Stimulated activated CD4-positive, alpha-beta T cell treated with anti-CD3 and anti-CD28 coated beads, Interleukin-1b, Interleukin-23, amount 100 ng/mL, for 24 hours (primary cell): ENCODE results near the gene MARCHF10.

ENCODE experiments used
- DNase-seq, 4 experiments: peaks; one replicate each; pipeline ENCODE4 v3.0.0-alpha.2; 2020; ENCODE audit warnings: low read depth in 4 of 4, low spot score in 1 of 4

MARCHF10 gene

GRCh38 chr17:62681061-62681938 is 126.8 kb downstream of the MARCHF10 start:
- no peak for DNase-seq

- no peak for DNase-seq
These were observed 127.5 kb downstream of the MARCHF10 start for GRCh38 chr17:62680541-62681052.

GRCh38 chr17:62679866-62680377 is 128.2 kb downstream of the MARCHF10 start:
- DNase-seq = no peak

GRCh38 chr17:62678214-62678919 is 129.7 kb downstream of the MARCHF10 start:
- DNase-seq = no peak

GRCh38 chr17:62676952-62677596 is 131.0 kb downstream of the MARCHF10 start:
- no peak for DNase-seq

GRCh38 chr17:62676231-62676943 is 131.7 kb downstream of the MARCHF10 start:
- no peak for DNase-seq

- DNase-seq = no peak
These were observed 132.4 kb downstream of the MARCHF10 start for GRCh38 chr17:62675701-62676100.

GRCh38 chr17:62675260-62675659 is 132.9 kb downstream of the MARCHF10 start:
- no peak for DNase-seq

- DNase-seq = no peak
These were observed 133.3 kb downstream of the MARCHF10 start for GRCh38 chr17:62674841-62675240.

GRCh38 chr17:62674363-62674739 is 133.8 kb downstream of the MARCHF10 start:
- DNase-seq = no peak

- no peak for DNase-seq
These were observed 134.3 kb downstream of the MARCHF10 start for GRCh38 chr17:62673614-62674362.

- no peak for DNase-seq
These were observed 135.2 kb downstream of the MARCHF10 start for GRCh38 chr17:62672957-62673356.

- DNase-seq = no peak
These were observed 136.6 kb downstream of the MARCHF10 start for GRCh38 chr17:62671553-62671952.

GRCh38 chr17:62670202-62670821 is 137.8 kb downstream of the MARCHF10 start:
- DNase-seq = no peak

GRCh38 chr17:62668091-62668804 is 139.9 kb downstream of the MARCHF10 start:
- no peak for DNase-seq

- DNase-seq = no peak
These were observed 141.1 kb downstream of the MARCHF10 start for GRCh38 chr17:62666801-62667591.

- no peak for DNase-seq
These were observed 141.9 kb downstream of the MARCHF10 start for GRCh38 chr17:62666061-62666800.
